Spinal cord (tissue), 10 donors: Measurements from ENCODE around the gene FANCE. TPM values are rescaled to one million over a fixed set of nuclear protein-coding genes. Genes with fewer than 3 reads are reported as not detected.
"Not testable (repeated sequence)": the region's sequence is repeated elsewhere in the genome, so short reads cannot be mapped to it uniquely, and the experiment has no call there.

Experiments used
- DNase-seq, 6 donors: peaks; one replicate each; pipeline versions ENCODE4 v3.0.0 to v3.0.0-alpha.2; 2013 to 2015; ENCODE audit warnings: low spot score in 6 of 6, low read depth in 4 of 6
- H3K27ac ChIP-seq: one replicate; pipeline ENCODE4 v1.5.1; 2013; ENCODE audit warnings: low read depth, low read length, control low read depth
- H3K27me3 ChIP-seq: one replicate; pipeline ENCODE4 v1.6.1; 2013; ENCODE audit warnings: low read length; ENCODE audit not compliant: control insufficient read depth, insufficient read depth
- H3K36me3 ChIP-seq: one replicate; pipeline ENCODE4 v1.6.1; 2013; ENCODE audit warnings: low read length; ENCODE audit not compliant: control insufficient read depth, insufficient read depth
- H3K4me1 ChIP-seq: one replicate; pipeline ENCODE4 v1.6.1; 2013; ENCODE audit warnings: low read length; ENCODE audit not compliant: control insufficient read depth, insufficient read depth
- H3K4me3 ChIP-seq: one replicate; pipeline ENCODE4 v1.5.1; 2013; ENCODE audit warnings: low read depth, low read length, control low read depth
- H3K9me3 ChIP-seq: one replicate; pipeline ENCODE4 v1.6.1; 2013; ENCODE audit warnings: low read length; ENCODE audit not compliant: control insufficient read depth, insufficient read depth
- WGBS: methylation state at CpG from one replicate; pipeline ENCODE4 v1.1.5; 2013; ENCODE audit warnings: missing lambda C conversion rate; ENCODE audit not compliant: insufficient coverage; 5-methylcytosine and 5-hydroxymethylcytosine counted together
- polyA plus RNA-seq, 2 donors: library from polyadenylated mRNA; unstranded; fragments of 120-200 nt; gene quantifications; one replicate each; pipeline ENCODE4 v1.2.1, GENCODE V29; 2013; ENCODE audit not compliant: insufficient read length in 2 of 2
- total RNA-seq, 2 donors: library from RNA; depleted of rRNA in 1 of 2; stranded (reverse); fragments of 120-200 nt in 1 of 2; fragments of >200 nt in 1 of 2; gene quantifications; one replicate each; pipeline versions ENCODE4 v1.2.3 to v1.2.4, GENCODE V29; 2013 to 2014
- donor health status: healthy.

FANCE gene
- total and polyA plus RNA-seq, 4 donors: 6.1 to 14.5 (median 12.3) TPM

GRCh38 chr6:35428421-35429149, 23.6 kb upstream of the FANCE start:
- no peak overlapping the region for H3K27ac ChIP-seq
- H3K9me3 ChIP-seq: peaks cover 4% of the 10 kb centered on the region
- peaks cover 42% of the 10 kb centered on the region for H3K36me3 ChIP-seq
- H3K4me3 ChIP-seq: no peak overlapping the region
- peaks cover 23% of the 10 kb centered on the region for H3K4me1 ChIP-seq
- WGBS: 73% methylated on average over 5 of the region's 10 CpGs
- no peak for DNase-seq
- H3K27me3 ChIP-seq: no peaks in the 10 kb centered on the region

GRCh38 chr6:35429463-35429862, 22.7 kb upstream of the FANCE start:
- no peak overlapping the region for H3K4me3 ChIP-seq
- H3K9me3 ChIP-seq: peaks cover 4% of the 10 kb centered on the region
- peaks cover 23% of the 10 kb centered on the region for H3K4me1 ChIP-seq
- H3K36me3 ChIP-seq: peaks cover 33% of the 10 kb centered on the region
- no CpG with 5 or more reads among the region's 2 CpGs for WGBS
- H3K27ac ChIP-seq: no peak overlapping the region
- DNase-seq: no peak
- no peaks in the 10 kb centered on the region for H3K27me3 ChIP-seq

GRCh38 chr6:35432291-35432690, 19.8 kb upstream of the FANCE start:
- Histone ChIP-seq H3K4me1 (peaks cover 5% of the 10 kb centered on the region), H3K27me3 (no peaks in the 10 kb centered on the region), H3K4me3 (no peak overlapping the region), H3K9me3 (peaks cover 4% of the 10 kb centered on the region), H3K27ac (no peak overlapping the region), H3K36me3 (peaks cover 10% of the 10 kb centered on the region)
- DNase-seq: no peak
- 82% methylated on average over 3 of the region's 4 CpGs for WGBS

- H3K27me3 ChIP-seq, H3K4me1 ChIP-seq, H3K4me3 ChIP-seq, H3K36me3 ChIP-seq, H3K27ac ChIP-seq, DNase-seq, H3K9me3 ChIP-seq: not testable (repeated sequence)
- WGBS: 75% methylated on average over 1 of the region's 3 CpGs
Observed at GRCh38 chr6:35432702-35433101, 19.4 kb upstream of the FANCE start.

GRCh38 chr6:35435074-35435837, 16.9 kb upstream of the FANCE start:
- Histone ChIP-seq H3K27me3 (no peaks in the 10 kb centered on the region), H3K4me1 (no peaks in the 10 kb centered on the region), H3K36me3 (no peaks in the 10 kb centered on the region), H3K27ac (no peak overlapping the region), H3K9me3 (no peaks in the 10 kb centered on the region), H3K4me3 (no peak overlapping the region)
- 85% methylated on average over 14 of the region's 16 CpGs for WGBS
- DNase-seq: no peak

GRCh38 chr6:35436071-35436857, 15.9 kb upstream of the FANCE start:
- no peaks in the 10 kb centered on the region for H3K27me3 ChIP-seq
- H3K36me3 ChIP-seq: no peaks in the 10 kb centered on the region
- H3K27ac ChIP-seq: no peak overlapping the region
- no peaks in the 10 kb centered on the region for H3K4me1 ChIP-seq
- no peak for DNase-seq
- no peak overlapping the region for H3K4me3 ChIP-seq
- 75% methylated on average over 8 of the region's 8 CpGs for WGBS
- H3K9me3 ChIP-seq: no peaks in the 10 kb centered on the region

GRCh38 chr6:35438378-35439065, 13.6 kb upstream of the FANCE start:
- H3K4me3 ChIP-seq: not testable (repeated sequence)

GRCh38 chr6:35439308-35439707, 12.8 kb upstream of the FANCE start:
- H3K4me3 ChIP-seq: no peak overlapping the region
- no peaks in the 10 kb centered on the region for H3K36me3 ChIP-seq
- no peak for DNase-seq
- WGBS: 37% methylated on average over 3 of the region's 3 CpGs
- no peaks in the 10 kb centered on the region for H3K27me3 ChIP-seq
- H3K27ac ChIP-seq: no peak overlapping the region
- H3K9me3 ChIP-seq: no peaks in the 10 kb centered on the region
- H3K4me1 ChIP-seq: no peaks in the 10 kb centered on the region

More at GRCh38 chr6:35438378-35439065, 13.6 kb upstream of the FANCE start:
- H3K9me3 ChIP-seq, H3K27ac ChIP-seq, H3K4me1 ChIP-seq, H3K27me3 ChIP-seq, DNase-seq, H3K36me3 ChIP-seq: not testable (repeated sequence)
- no CpG with 5 or more reads among the region's 7 CpGs for WGBS

GRCh38 chr6:35441205-35441604, 10.9 kb upstream of the FANCE start:
- no peaks in the 10 kb centered on the region for H3K9me3 ChIP-seq
- H3K4me3 ChIP-seq: no peak overlapping the region
- no peaks in the 10 kb centered on the region for H3K27me3 ChIP-seq
- no peaks in the 10 kb centered on the region for H3K36me3 ChIP-seq
- WGBS: 82% methylated on average over 3 of the region's 3 CpGs
- no peak overlapping the region for H3K27ac ChIP-seq
- DNase-seq: no peak
- H3K4me1 ChIP-seq: no peaks in the 10 kb centered on the region
